Epidermal melanocyte (primary cell): ENCODE results near the gene ZNF239.
"Not testable (repeated sequence)": the region's sequence is repeated elsewhere in the genome, so short reads cannot be mapped to it uniquely, and the experiment has no call there.

Source experiments
- DNase-seq: peaks from one replicate; pipeline ENCODE4 v3.0.0; 2011; ENCODE audit warnings: low spot score; ENCODE audit not compliant: insufficient read length

The ZNF239 gene

DNA sequence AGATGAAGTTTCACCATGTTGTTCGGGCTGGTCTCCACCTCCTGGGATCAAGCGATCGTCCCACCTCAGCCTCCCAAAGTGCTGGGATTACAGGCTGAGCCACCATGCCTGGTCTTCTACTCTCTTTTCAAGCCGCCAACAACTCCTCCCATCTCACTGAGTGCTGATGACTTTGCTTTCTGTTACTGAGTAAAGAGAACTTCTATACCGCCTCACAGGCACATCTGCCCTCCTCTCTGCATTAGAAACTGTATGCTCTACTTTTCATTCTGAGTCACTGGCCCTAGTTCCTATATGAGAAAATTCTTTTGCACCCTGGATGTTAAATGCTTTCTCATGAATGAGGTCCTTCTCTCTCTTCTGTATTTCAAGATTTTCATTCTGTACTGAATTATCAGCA, 2.2 kb upstream of the ZNF239 start:
- DNase-seq = no peak

DNA sequence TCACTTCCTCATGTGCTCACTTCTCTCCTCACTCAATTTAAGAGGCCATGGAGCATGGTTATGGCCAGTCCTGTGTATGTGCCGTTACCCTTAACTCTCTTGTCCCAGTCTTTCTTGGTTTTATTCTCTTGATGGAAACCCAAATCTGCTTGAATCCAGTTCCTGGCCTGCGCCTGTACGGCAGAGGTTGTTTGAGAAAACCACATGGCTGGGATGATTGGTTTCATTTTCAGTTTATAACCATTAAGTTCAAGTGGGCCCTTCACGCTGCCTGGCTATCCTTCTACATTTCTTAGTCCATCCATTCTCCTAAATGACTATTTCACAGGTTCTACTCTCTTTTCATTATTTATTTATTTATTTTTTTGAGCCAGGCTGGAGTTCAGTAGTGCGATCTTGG, 1.6 kb upstream of the ZNF239 start:
- no peak for DNase-seq

DNA sequence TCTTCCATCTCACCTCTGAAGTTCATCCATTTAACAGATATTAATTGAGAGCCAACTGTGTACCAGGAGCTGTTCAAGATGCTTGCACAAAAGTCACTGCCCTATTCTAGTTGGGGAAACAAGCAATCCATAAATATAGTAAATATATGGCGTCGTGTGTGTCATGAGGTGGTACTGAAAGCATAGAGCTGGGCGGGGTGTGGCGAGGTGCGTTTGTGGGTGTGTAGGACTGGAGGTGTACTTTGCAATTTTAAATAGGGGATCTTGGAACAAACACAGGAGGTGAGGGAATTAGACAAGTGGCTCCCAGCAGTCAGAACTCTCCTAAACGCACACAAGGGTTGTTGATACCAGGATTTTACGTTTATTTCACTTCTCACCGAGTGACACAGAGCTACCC, 490 bp upstream of the ZNF239 start:
- no peak for DNase-seq

DNA sequence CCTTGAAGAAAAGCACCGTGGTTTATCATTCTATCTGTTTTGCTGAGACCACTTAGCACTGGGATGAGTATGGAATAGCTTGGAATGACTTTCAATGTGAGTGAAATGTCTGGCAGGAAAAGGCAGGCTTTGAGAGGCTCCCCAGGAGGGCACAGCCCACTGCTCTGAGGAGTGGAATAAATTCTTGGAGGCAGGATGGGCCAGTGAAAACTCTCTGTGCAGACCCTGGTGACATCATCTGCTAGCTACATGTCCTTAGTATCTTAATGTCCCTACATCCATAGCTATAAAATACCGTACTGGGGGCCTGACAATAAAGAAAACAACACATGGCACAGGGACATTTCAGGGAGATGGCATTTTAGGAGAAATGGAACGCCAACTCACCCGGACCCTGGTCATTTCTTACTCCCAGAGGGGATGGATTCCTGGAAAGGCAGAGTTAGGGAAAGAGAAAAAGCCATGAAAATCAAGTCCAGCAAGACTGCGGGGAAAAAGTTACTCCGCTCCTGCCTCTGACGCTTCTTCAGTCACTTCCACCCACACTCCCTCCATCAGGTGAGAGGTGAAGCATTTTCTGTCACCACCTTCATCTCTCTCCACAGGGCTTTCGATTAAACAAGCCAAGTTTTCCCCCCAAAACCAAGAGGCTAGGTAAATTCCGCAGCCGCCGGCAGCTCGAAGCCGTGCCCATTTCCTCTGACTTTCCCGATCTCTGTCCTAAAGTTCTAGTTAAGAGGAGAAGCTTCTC, 991 bp downstream of the ZNF239 start:
- DNase-seq = no peak

DNA sequence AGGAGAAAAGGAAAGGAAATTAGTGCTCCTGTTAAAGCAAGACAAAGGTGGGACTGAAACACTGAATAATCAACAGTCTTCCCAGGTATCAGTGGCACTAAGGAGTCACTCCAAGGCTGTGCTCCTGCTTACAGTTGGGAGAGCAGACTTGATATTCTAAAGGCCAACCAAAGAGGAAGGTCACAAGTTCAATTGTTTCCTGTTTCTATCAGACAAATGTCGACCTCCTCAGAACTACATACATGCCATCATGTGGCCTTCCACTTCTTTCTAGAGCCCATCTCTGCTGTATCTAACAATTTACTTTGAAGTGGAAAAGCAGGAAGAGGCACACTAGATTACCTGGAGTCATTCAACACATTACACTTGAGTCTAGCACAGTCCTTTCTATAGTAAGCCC, 3.4 kb downstream of the ZNF239 start:
- DNase-seq = no peak

DNA sequence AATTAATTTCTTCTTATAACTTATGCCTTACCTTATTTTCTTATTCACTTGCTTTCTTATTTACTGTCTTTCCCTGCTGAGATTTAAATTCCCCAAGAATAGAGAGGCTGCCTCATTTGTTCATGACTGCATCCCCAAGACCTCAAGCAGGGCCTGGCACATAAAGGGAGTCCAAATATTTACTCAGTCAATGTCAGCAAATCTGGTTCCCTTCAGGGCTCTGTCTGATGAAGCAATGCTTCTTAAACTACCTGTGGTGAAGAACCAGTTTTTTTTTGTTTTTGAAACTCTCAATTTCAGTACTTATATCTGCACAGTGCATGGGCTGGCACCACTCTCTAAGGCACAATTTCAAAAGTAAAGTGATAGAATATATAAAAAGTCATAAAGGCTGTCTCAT, 4.7 kb downstream of the ZNF239 start:
- DNase-seq = no peak

DNA sequence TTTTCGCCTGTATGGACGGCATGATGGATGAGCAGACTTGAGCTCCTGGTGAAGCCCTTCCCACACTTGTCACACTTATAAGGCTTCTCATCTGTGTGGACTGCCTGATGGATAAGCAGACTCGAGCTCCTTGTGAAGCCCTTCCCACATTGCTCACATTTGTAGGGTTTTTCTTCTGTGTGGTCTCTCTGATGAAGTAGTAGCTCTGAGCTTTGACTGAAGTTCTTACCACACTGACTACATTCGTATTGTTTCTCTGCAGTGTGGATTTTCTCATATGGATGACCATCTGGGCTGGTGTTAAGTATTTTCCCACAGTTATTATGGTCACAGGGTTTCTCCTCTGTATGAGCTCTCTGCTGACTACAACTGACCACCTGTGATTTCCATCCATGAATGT, 17.2 kb downstream of the ZNF239 start:
- DNase-seq = no peak

DNA sequence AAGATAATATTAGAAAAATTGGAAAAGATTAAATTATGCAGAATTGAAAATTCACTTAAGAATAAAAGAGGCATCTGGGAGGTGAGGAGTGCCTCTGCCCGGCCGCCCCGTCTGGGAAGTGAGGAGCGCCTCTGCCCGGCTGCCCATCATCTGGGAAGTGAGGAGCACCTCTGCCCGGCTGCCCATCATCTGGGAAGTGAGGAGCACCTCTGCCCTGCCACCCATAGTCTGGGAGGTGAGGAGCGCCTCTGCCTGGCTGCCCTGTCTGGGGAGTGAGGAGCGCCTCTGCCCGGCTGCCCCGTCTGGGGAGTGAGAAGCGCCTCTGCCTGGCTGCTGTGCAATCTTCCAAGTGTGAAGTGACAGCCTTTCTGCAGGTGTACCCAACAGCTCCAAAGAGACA, 30.7 kb downstream of the ZNF239 start:
- DNase-seq = not testable (repeated sequence)

DNA sequence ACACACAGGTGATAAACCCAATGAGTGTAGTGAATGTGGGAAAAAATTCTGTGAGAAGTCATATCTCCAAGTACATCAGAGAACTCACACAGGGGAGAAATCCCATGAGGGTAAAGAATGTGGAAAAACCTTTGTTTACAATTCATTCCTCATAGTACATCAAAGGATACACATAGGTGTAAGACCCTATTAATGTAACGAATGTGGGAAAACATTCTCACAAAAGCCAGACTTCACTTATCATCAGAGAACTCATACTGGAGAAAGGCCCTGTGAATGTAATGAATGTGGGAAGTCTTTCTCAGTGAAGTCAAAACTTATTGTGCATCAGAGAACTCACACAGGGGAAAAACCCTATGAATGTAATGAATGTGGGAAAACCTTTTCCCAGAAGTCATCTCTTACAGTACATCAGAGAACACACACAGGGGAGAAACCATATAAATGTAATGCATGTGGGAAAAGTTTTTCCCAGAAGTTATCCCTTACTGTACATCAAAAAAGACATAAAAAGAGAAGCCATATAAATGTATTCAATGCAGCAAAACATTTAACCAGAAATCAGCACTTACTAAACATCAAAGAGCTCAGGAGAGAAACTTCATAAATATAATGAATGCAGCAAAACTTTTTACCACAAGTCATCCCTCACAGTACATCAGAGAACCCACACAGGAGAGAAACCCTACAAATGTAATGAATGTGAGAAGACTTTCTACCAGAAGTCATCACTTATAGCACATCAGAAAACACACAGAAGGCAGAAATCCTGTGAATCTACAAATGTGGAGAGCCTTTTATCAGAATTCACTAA, 49.8 kb downstream of the ZNF239 start:
- DNase-seq = no peak
